Measurements from ENCODE around the gene NAMPT. TPM values are rescaled to one million over a fixed set of nuclear protein-coding genes. Genes with fewer than 3 reads are reported as not detected.

Gene NAMPT
- polyA plus RNA-seq, 2 of the 4 experiments (the other 2 are of a cell fraction) = 213 to 274 TPM

GRCh38 chr7:106254525-106255116 is 30.2 kb downstream of the NAMPT start:
- POLR2A ChIA-PET = no interaction called here
- WGBS (ENCODE audit: missing lambda C conversion rate) = 88% methylated on average over 4 of the region's 4 CpGs
- no peak for TF ChIP-seq HOXB13 (CRISPR knock-in tag; IDR thresholded peaks at IDR 0.05; ENCODE audit: low read depth)
- no peak for TF ChIP-seq ELK1 (IDR thresholded peaks at IDR 0.05; ENCODE audit: low read depth, low read length)
- TF ChIP-seq HOXB5 (CRISPR knock-in tag; IDR thresholded peaks at IDR 0.05) = no peak
- peak; percentile 91 for TF ChIP-seq POLR2AphosphoS2 (conservative IDR thresholded peaks at IDR 0.05; ENCODE audit: low read length)
- TF ChIP-seq, protein P1, sequence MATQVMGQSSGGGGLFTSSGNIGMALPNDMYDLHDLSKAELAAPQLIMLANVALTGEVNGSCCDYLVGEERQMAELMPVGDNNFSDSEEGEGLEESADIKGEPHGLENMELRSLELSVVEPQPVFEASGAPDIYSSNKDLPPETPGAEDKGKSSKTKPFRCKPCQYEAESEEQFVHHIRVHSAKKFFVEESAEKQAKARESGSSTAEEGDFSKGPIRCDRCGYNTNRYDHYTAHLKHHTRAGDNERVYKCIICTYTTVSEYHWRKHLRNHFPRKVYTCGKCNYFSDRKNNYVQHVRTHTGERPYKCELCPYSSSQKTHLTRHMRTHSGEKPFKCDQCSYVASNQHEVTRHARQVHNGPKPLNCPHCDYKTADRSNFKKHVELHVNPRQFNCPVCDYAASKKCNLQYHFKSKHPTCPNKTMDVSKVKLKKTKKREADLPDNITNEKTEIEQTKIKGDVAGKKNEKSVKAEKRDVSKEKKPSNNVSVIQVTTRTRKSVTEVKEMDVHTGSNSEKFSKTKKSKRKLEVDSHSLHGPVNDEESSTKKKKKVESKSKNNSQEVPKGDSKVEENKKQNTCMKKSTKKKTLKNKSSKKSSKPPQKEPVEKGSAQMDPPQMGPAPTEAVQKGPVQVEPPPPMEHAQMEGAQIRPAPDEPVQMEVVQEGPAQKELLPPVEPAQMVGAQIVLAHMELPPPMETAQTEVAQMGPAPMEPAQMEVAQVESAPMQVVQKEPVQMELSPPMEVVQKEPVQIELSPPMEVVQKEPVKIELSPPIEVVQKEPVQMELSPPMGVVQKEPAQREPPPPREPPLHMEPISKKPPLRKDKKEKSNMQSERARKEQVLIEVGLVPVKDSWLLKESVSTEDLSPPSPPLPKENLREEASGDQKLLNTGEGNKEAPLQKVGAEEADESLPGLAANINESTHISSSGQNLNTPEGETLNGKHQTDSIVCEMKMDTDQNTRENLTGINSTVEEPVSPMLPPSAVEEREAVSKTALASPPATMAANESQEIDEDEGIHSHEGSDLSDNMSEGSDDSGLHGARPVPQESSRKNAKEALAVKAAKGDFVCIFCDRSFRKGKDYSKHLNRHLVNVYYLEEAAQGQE (IDR thresholded peaks at IDR 0.05) = no peak

DNA sequence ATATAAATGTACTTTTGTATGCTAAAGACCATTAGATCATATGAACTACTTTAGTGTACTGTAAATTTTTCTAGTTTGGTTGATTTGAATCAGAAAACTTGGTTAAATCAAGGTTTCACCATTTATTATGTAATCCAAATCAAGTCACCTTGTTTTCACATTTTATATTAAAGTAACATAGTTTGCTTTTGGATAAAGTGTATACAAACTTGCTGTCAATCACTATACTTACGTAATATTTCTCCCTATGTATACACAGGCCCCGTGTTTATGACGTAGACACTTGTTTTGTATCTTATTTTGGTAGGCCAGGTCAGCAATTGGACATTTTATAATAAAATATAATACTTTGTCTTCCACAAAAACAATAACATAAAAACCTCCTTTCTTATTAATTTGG is 32.2 kb downstream of the NAMPT start:
- FAIRE-seq (no peak), DNase-seq (ENCODE audit: low read depth in 1 of 2, low spot score in 1 of 2) (no peak), ATAC-seq (no peak)
- TF ChIP-seq MAFK (IDR thresholded peaks at IDR 0.05; ENCODE audit: partially characterized antibody) (no peak), ATOH8 (CRISPR knock-in tag; IDR thresholded peaks at IDR 0.05; ENCODE audit: low read depth) (no peak), NFE2L2 (conservative IDR thresholded peaks at IDR 0.05; ENCODE audit: low read length) (no peak), POLR2AphosphoS2 (conservative IDR thresholded peaks at IDR 0.05; ENCODE audit: low read length) (no peak), TP53 (CRISPR knock-in tag; IDR thresholded peaks at IDR 0.05) (no peak), GATA3 (IDR thresholded peaks at IDR 0.05; ENCODE audit: borderline replicate concordance) (no peak), KDM1A (IDR thresholded peaks at IDR 0.05; ENCODE audit: low read depth) (no peak), NPAS2 (CRISPR knock-in tag; IDR thresholded peaks at IDR 0.05; ENCODE audit: borderline replicate concordance) (no peak), FOSB (CRISPR knock-in tag; IDR thresholded peaks at IDR 0.05) (no peak), USF2 (IDR thresholded peaks at IDR 0.05) (no peak), RARB (CRISPR knock-in tag; IDR thresholded peaks at IDR 0.05) (no peak), MAX (IDR thresholded peaks at IDR 0.05) (no peak)
- Histone ChIP-seq H3K27ac (no peak overlapping the region), H3K4me3 (no peak overlapping the region), H3K4me1 (peaks cover 8% of the 10 kb centered on the region; the same call in 1 of the 3 replicates), H3K4me2 (no peak overlapping the region), H3K9me3 (peaks cover 8% of the 10 kb centered on the region; the same call in 1 of the 3 replicates)
- 89% methylated on average over 3 of the region's 3 CpGs for WGBS (ENCODE audit: missing lambda C conversion rate)
- ChIA-PET CTCF (no interaction called here), POLR2A (no interaction called here)

More at GRCh38 chr7:106254525-106255116, 30.2 kb downstream of the NAMPT start:
- peaks cover 8% of the 10 kb centered on the region; the same call in 1 of the 3 replicates for H3K4me1 ChIP-seq
- FAIRE-seq (no peak), ATAC-seq (no peak), DNase-seq (ENCODE audit: low read depth in 1 of 2, low spot score in 1 of 2) (no peak)
- no peak overlapping the region for H3K27ac ChIP-seq
- CTCF ChIA-PET = interaction anchor here (1.5 kb wide), 1 partner anchor 208 kb away, joined by 3 read pairs; no protein-coding TSS in a partner anchor
- no peak overlapping the region for H3K4me2 ChIP-seq
- no peak overlapping the region for H3K4me3 ChIP-seq
- no peaks in the 10 kb centered on the region for H3K9me3 ChIP-seq

Data from A549 (cell line).